Measurements from ENCODE around the gene CHST9.

The CHST9 gene

GRCh38 chr18:26948703-26949102, 236.4 kb downstream of the CHST9 start:
- TF ChIP-seq FOXK2 (IDR thresholded peaks at IDR 0.05) (no peak), ELF4 (IDR thresholded peaks at IDR 0.05) (no peak), NFRKB (IDR thresholded peaks at IDR 0.05) (no peak), ZNF384 (IDR thresholded peaks at IDR 0.05) (no peak), SUZ12 (IDR thresholded peaks at IDR 0.05) (no peak), BHLHE40 (IDR thresholded peaks at IDR 0.05; ENCODE audit: borderline replicate concordance) (no peak), L3MBTL2 (conservative IDR thresholded peaks at IDR 0.05) (no peak), FOXA1 (IDR thresholded peaks at IDR 0.05) (no peak), HDGF (IDR thresholded peaks at IDR 0.05; ENCODE audit: borderline replicate concordance) (no peak), TARDBP (IDR thresholded peaks at IDR 0.05) (no peak), SP1 (IDR thresholded peaks at IDR 0.05) (no peak), PKNOX1 (IDR thresholded peaks at IDR 0.05) (no peak), ARNT (IDR thresholded peaks at IDR 0.05) (no peak), CTBP1 (IDR thresholded peaks at IDR 0.05; ENCODE audit: borderline replicate concordance) (no peak), FOXM1 (IDR thresholded peaks at IDR 0.05; ENCODE audit: borderline replicate concordance) (no peak), LEF1 (IDR thresholded peaks at IDR 0.05; ENCODE audit: borderline replicate concordance) (no peak)
- ChIA-PET CTCF (no interaction called here), POLR2A (no interaction called here)
- no peak for DNase-seq (ENCODE audit: extremely low spot score)

GRCh38 chr18:26943906-26944305, 241.2 kb downstream of the CHST9 start:
- DNase-seq (ENCODE audit: extremely low spot score), result no peak
- POLR2A ChIA-PET, result no interaction called here
- no peak for TF ChIP-seq CTBP1 (IDR thresholded peaks at IDR 0.05; ENCODE audit: borderline replicate concordance)
- no peak for TF ChIP-seq FOXK2 (IDR thresholded peaks at IDR 0.05)
- TF ChIP-seq ZNF384 (IDR thresholded peaks at IDR 0.05), result no peak
- no peak for TF ChIP-seq ARNT (IDR thresholded peaks at IDR 0.05)
- no peak for TF ChIP-seq TARDBP (IDR thresholded peaks at IDR 0.05)
- no peak for TF ChIP-seq ELF4 (IDR thresholded peaks at IDR 0.05)
- TF ChIP-seq PKNOX1 (IDR thresholded peaks at IDR 0.05), result no peak
- TF ChIP-seq L3MBTL2 (conservative IDR thresholded peaks at IDR 0.05), result no peak
- TF ChIP-seq BHLHE40 (IDR thresholded peaks at IDR 0.05; ENCODE audit: borderline replicate concordance), result no peak
- TF ChIP-seq FOXA1 (IDR thresholded peaks at IDR 0.05), result no peak
- no peak for TF ChIP-seq SP1 (IDR thresholded peaks at IDR 0.05)
- no peak for TF ChIP-seq NFRKB (IDR thresholded peaks at IDR 0.05)
- no peak for TF ChIP-seq LEF1 (IDR thresholded peaks at IDR 0.05; ENCODE audit: borderline replicate concordance)
- TF ChIP-seq SUZ12 (IDR thresholded peaks at IDR 0.05), result no peak
- no peak for TF ChIP-seq FOXM1 (IDR thresholded peaks at IDR 0.05; ENCODE audit: borderline replicate concordance)
- TF ChIP-seq HDGF (IDR thresholded peaks at IDR 0.05; ENCODE audit: borderline replicate concordance), result no peak
- CTCF ChIA-PET, result no interaction called here

- POLR2A ChIA-PET, result no interaction called here
- DNase-seq (ENCODE audit: extremely low spot score), result no peak
- TF ChIP-seq ZNF384 (IDR thresholded peaks at IDR 0.05) (no peak), ELF4 (IDR thresholded peaks at IDR 0.05) (no peak), FOXM1 (IDR thresholded peaks at IDR 0.05; ENCODE audit: borderline replicate concordance) (no peak), NFRKB (IDR thresholded peaks at IDR 0.05) (no peak), SP1 (IDR thresholded peaks at IDR 0.05) (no peak), CTBP1 (IDR thresholded peaks at IDR 0.05; ENCODE audit: borderline replicate concordance) (no peak), LEF1 (IDR thresholded peaks at IDR 0.05; ENCODE audit: borderline replicate concordance) (no peak), FOXA1 (IDR thresholded peaks at IDR 0.05) (no peak), SUZ12 (IDR thresholded peaks at IDR 0.05) (no peak), L3MBTL2 (conservative IDR thresholded peaks at IDR 0.05) (no peak), BHLHE40 (IDR thresholded peaks at IDR 0.05; ENCODE audit: borderline replicate concordance) (no peak), FOXK2 (IDR thresholded peaks at IDR 0.05) (no peak)
- CTCF ChIA-PET, result no interaction called here
These were observed 243.5 kb downstream of the CHST9 start for GRCh38 chr18:26941584-26941983.

GRCh38 chr18:26940744-26941398, 244.2 kb downstream of the CHST9 start:
- TF ChIP-seq ELF4 (IDR thresholded peaks at IDR 0.05) (no peak), HDGF (IDR thresholded peaks at IDR 0.05; ENCODE audit: borderline replicate concordance) (no peak), SUZ12 (IDR thresholded peaks at IDR 0.05) (no peak), PKNOX1 (IDR thresholded peaks at IDR 0.05) (no peak), BHLHE40 (IDR thresholded peaks at IDR 0.05; ENCODE audit: borderline replicate concordance) (no peak), L3MBTL2 (conservative IDR thresholded peaks at IDR 0.05) (no peak), FOXM1 (IDR thresholded peaks at IDR 0.05; ENCODE audit: borderline replicate concordance) (no peak), SP1 (IDR thresholded peaks at IDR 0.05) (no peak), FOXA1 (IDR thresholded peaks at IDR 0.05) (no peak), LEF1 (IDR thresholded peaks at IDR 0.05; ENCODE audit: borderline replicate concordance) (no peak), CTBP1 (IDR thresholded peaks at IDR 0.05; ENCODE audit: borderline replicate concordance) (no peak), FOXK2 (IDR thresholded peaks at IDR 0.05) (no peak), TARDBP (IDR thresholded peaks at IDR 0.05) (no peak), ZNF384 (IDR thresholded peaks at IDR 0.05) (no peak), NFRKB (IDR thresholded peaks at IDR 0.05) (no peak), ARNT (IDR thresholded peaks at IDR 0.05) (no peak)
- no peak for DNase-seq (ENCODE audit: extremely low spot score)
- CTCF ChIA-PET, result no interaction called here
- POLR2A ChIA-PET, result no interaction called here

GRCh38 chr18:26931659-26932058, 253.4 kb downstream of the CHST9 start:
- ChIA-PET POLR2A (no interaction called here), CTCF (no interaction called here)
- TF ChIP-seq FOXA1 (IDR thresholded peaks at IDR 0.05), result no peak
- no peak for TF ChIP-seq LEF1 (IDR thresholded peaks at IDR 0.05; ENCODE audit: borderline replicate concordance)
- no peak for TF ChIP-seq FOXK2 (IDR thresholded peaks at IDR 0.05)
- TF ChIP-seq NFRKB (IDR thresholded peaks at IDR 0.05), result no peak
- no peak for TF ChIP-seq ZNF384 (IDR thresholded peaks at IDR 0.05)
- no peak for TF ChIP-seq L3MBTL2 (conservative IDR thresholded peaks at IDR 0.05)
- no peak for TF ChIP-seq ARNT (IDR thresholded peaks at IDR 0.05)
- TF ChIP-seq FOXM1 (IDR thresholded peaks at IDR 0.05; ENCODE audit: borderline replicate concordance), result no peak
- TF ChIP-seq PKNOX1 (IDR thresholded peaks at IDR 0.05), result no peak
- TF ChIP-seq CTBP1 (IDR thresholded peaks at IDR 0.05; ENCODE audit: borderline replicate concordance), result no peak
- no peak for TF ChIP-seq SP1 (IDR thresholded peaks at IDR 0.05)
- no peak for TF ChIP-seq BHLHE40 (IDR thresholded peaks at IDR 0.05; ENCODE audit: borderline replicate concordance)
- TF ChIP-seq ELF4 (IDR thresholded peaks at IDR 0.05), result no peak
- TF ChIP-seq SUZ12 (IDR thresholded peaks at IDR 0.05), result no peak
- TF ChIP-seq TARDBP (IDR thresholded peaks at IDR 0.05), result no peak
- no peak for TF ChIP-seq HDGF (IDR thresholded peaks at IDR 0.05; ENCODE audit: borderline replicate concordance)
- DNase-seq (ENCODE audit: extremely low spot score), result no peak

Measured in HEK293T (cell line).